GM18499 (cell line): ENCODE results near the gene SIAH2.
A peak's percentile ranks its signal among the peaks of the same experiment; 100 is the strongest.

Source experiments
- ATAC-seq: cut with Tn5 transposase; IDR thresholded peaks from one replicate; pipeline ENCODE4 v1.9.1; 2021; ENCODE audit warnings: moderate number of reproducible peaks; ENCODE audit not compliant: insufficient read depth, unreplicated experiment

SIAH2 gene

GRCh38 chr3:150775001-150775599, 12.1 kb upstream of the SIAH2 start:
- ATAC-seq = no peak

GRCh38 chr3:150773616-150774192, 10.7 kb upstream of the SIAH2 start:
- ATAC-seq = no peak

- ATAC-seq = no peak
These were observed 8.6 kb upstream of the SIAH2 start for GRCh38 chr3:150771600-150771999.

DNA sequence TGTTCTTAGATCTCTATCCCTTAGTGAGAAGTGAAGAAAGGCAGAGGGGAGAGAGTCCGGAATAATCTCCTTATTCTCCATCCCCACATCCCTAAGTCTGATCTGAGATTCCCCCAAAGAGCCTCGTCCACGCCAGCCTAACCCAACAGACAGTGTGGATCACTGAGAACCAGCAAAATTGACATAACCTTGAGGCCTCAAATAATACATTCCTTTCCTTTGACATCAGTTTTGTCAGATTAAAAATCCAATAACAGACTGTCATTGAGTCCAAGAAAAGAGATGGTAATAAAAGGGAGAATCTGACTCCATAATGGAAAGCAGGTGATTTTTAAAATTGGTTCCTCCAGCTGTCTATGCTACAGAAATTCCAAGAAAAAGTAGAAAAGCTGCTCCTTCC, 7.7 kb upstream of the SIAH2 start:
- no peak for ATAC-seq

- no peak for ATAC-seq
These were observed 3.8 kb upstream of the SIAH2 start for GRCh38 chr3:150766742-150767141.

DNA sequence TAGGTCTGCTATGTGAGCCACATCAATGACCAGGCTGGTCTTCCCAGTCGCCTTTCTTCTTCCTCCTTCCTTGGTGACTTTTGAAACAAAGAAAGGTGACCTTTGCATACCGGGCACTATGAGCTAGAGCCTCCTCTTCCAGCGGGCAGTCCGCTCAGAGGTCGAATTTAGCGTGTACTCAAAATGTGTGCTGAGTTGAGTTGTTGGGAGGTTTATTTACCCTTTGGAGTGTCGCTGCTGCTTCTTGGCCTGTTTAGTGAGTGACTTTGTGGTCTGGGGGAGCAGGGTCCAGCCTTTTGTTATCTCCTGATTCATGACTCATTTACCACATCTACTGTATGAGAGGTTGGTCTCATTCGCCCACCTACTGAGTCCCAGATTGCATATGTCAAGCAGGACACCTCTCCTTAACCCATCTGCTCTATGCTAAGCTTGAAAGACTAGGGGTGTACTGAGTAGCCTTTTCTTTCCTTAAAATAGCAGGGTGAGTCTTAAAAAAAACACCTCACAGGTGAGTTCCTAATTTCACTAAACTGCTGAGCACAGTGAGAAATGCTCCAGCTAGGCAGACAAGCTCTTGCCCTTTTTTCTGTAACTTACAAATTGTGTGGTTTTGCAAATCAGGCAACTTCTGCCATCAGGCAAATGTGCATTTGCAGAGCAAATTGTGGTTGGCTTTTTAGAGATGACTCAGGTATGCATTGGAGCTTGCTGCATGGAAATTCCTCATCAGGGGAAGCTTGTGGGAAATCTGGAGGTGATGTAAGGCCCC, 3.2 kb upstream of the SIAH2 start:
- ATAC-seq = peak; percentile 34

- ATAC-seq = no peak
These were observed 2.0 kb upstream of the SIAH2 start for GRCh38 chr3:150764967-150765366.

- no peak for ATAC-seq
These were observed 1.6 kb upstream of the SIAH2 start for GRCh38 chr3:150764566-150764965.

DNA sequence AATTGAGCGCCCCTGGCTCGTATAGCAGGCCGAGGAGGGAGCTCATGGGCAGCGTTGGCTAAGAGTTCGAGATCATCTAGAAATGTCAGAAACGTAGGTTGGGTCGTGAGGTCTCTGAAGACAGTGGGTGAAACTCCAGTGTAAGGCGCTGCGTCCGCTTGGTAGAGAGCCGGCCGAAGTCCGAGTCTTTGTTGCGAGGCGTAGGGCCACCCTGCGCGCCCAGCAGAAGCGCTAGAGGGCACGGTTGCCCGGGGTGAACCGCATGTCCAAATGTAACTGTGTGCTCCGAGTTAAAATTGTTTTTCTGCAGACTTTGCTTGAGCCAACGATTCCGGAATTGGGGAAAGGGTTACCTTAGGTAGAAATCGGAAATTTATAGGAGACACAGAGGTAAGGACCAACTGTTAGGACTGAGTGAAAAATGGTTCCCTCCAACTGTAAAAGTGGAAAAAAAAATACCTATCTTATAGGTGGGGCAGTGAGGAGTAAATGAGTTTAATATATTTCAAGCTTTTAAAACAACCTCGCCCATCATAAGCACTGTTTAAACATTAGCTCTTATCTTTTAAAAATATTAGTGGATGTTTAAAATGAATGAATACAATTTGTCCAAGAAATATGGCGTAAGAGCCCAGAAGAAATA, 993 bp upstream of the SIAH2 start:
- no peak for ATAC-seq

DNA sequence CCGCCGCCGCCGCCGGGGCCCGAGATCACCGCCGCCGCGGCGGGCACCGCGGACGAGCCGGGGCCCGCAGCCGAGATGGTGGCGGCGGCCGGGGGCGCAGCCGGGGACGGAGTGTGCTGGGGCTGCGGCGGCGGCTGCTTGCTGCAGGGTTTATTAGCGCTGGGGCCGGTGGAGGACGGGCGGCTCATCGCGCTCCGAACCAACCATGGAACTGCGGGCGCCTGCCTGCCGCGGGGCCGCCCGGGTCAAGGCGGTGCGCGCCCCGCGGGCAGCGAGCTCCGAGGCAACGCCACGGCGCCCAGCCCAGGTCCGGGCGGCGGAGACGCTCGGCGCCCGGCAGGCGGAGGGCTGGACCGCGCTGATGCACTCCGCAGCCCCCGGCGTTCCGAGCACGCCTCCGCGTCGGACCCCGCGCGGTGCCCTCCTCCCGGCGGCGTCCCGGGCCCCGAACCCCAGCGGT, 277 bp downstream of the SIAH2 start:
- ATAC-seq = no peak

DNA sequence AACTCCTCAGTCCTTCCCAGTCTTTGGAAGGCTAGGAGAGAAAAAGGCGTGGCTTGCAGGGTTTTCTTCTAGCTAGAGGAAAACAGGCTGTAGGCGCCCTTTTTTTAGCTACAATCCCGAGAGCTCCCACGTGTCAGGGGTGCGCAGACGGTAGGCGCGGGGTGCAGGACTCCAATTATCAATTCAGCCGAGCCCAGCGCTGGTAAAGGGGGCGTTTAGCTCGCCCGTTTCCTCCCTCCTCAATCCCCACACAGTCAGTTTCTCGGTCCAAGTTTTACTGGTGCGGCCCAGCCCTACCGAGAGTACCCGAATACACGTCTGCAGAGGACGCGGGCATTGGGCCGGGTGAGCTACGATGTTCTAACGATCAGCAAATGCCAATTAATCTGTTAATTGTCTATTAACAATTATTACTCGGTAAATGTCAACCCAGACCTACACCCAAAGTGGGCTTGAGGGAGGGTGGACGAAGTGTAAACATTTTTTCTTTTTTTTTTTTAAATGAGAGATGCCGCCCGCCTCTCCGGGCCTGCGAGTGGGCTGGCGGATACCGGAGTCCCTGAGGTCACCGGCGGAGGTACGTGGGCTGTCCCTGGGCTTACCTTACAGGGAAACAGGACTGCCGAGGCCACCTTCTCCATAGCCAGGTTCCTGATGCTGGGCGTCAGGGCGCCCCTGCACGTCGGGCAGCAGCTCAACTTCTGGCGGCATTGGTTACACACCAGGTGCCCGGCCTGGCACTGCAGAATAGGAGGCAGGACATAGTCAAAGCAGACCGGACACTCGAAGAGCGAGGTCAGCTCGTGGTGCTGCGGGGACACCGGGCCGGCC, 923 bp downstream of the SIAH2 start:
- ATAC-seq = no peak

GRCh38 chr3:150760431-150761200, 2.4 kb downstream of the SIAH2 start:
- ATAC-seq = peak; percentile 25

- no peak for ATAC-seq
These were observed 3.0 kb downstream of the SIAH2 start for GRCh38 chr3:150759947-150760346.

GRCh38 chr3:150759319-150759718, 3.6 kb downstream of the SIAH2 start:
- ATAC-seq = no peak

DNA sequence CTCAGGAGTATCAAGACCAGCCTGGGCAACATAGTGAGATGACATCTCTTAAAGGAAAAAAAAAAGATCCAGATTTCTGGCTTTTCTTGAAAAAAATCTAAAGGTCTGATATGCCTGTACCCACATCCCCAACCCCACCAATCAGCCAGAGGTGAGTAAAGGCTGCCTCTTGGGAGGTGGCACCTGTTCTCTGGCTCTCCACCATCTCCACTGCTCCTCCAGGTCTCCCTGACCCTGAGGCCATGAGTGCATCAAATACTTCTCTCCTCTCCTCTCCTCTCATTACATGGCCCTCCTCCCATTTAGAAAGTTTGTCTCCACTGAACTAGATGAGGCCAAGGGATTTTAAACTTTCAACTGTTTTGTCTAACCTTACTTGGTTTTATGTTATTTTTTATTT, 5.2 kb downstream of the SIAH2 start:
- no peak for ATAC-seq

GRCh38 chr3:150757364-150757763, 5.6 kb downstream of the SIAH2 start:
- no peak for ATAC-seq

DNA sequence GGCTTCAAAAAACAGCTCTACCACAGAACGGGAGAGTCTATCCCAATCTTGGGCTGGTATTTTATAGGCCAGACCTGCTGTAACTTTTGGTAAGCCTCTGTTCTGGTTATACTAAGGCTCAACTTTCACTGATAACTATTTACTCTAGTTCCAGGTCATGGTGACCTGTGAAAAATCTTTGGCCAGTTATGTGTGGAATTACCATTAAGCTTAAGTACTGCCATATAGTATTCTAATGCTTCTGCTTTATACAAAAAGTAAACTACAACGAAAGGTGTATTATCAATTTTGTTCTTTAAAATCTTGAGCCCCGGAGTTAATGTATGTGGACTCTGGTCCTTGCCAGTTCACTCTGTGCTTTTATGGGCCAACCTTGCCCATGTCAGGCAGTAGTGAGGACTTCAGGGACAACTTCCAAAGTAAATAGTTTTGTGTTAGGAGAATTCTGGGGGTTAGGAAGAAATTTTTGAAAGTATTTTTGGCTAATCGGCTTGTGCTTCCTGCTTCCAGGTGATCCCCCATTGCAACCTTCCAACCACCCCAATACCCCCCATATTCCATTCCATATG, 6.4 kb downstream of the SIAH2 start:
- no peak for ATAC-seq

DNA sequence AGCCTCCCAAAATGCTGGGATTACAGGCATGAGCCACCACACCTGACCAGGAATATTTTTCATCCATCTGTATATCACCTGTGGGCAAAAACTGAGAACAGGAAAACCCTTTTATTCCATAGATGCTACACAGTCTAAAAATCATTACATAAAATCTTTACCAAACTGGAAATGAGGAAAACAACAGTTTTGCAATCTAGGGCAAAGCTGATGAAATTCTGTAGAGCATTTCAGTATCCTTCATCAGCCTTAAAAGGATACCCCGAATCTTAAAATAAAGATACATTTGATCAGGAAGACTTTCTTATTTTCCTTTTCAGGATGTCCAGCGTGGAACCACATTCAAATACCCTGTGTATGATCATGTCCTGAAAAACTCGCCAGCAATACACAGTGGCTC, 7.1 kb downstream of the SIAH2 start:
- ATAC-seq = no peak

GRCh38 chr3:150754896-150755295, 8.1 kb downstream of the SIAH2 start:
- ATAC-seq = no peak
